Adrenal gland (tissue), 5 donors: Measurements from ENCODE around the gene PACS1.

Source experiments
- CTCF ChIP-seq, 6 experiments: fragments of 450-650 bp in 4 of 6; fragments of 200-600 bp in 2 of 6; sonication (generic) in 1 of 6; IDR thresholded peaks; 1 replicate in 5 of 6; 2 replicates in 1 of 6; pipeline versions ENCODE4 v1.5.1 to v1.8.0; 2016 to 2021; ENCODE audit warnings: antibody characterized with exemption in 6 of 6, mild to moderate bottlenecking in 2 of 6, moderate library complexity in 1 of 6
- POLR2A ChIP-seq, 2 donors: fragments of 450-650 bp; IDR thresholded peaks; one replicate each; pipeline ENCODE4 v1.6.1; 2017; ENCODE audit warnings: antibody characterized with exemption in 2 of 2, mild to moderate bottlenecking in 2 of 2, moderate library complexity in 1 of 2
- donor health status: DM: no; HTN: no; CAD: no.

- TF ChIP-seq POLR2A (IDR thresholded peaks at IDR 0.05) (no peak), CTCF (IDR thresholded peaks at IDR 0.05) (no peak)
Observed at GRCh38 chr11:66188580-66188979, 118.5 kb downstream of the PACS1 start.
